WTC11 (cell line): ENCODE results near the gene NCKIPSD. TPM values are rescaled to one million over a fixed set of nuclear protein-coding genes. Genes with fewer than 3 reads are reported as not detected.

Source experiments
- ATF2 ChIP-seq: sonication (generic); formaldehyde crosslinking; IDR thresholded peaks from 2 replicates; pipeline ENCODE4 v1.8.1; 2022; ENCODE audit warnings: low read depth, missing genetic modification reagents, borderline replicate concordance
- HMGA2 ChIP-seq: fragments of 250-450 bp; sonication (Bioruptor Pico); IDR thresholded peaks from 2 replicates; pipeline ENCODE4 v1.4.0; 2021; ENCODE audit warnings: mild to moderate bottlenecking, moderate library complexity
- IRF2 ChIP-seq: sonication (generic); formaldehyde crosslinking; IDR thresholded peaks from 2 replicates; pipeline ENCODE4 v1.8.0; 2022; ENCODE audit warnings: low read depth, missing genetic modification reagents, borderline replicate concordance
- NFATC4 ChIP-seq: fragments of 250-450 bp; sonication (Bioruptor Pico); IDR thresholded peaks from 2 replicates; pipeline ENCODE4 v1.9.0; 2021; ENCODE audit warnings: mild to moderate bottlenecking
- OVOL2 ChIP-seq: fragments of 250-450 bp; sonication (Bioruptor Pico); IDR thresholded peaks from 2 replicates; pipeline ENCODE4 v1.9.0; 2021; ENCODE audit warnings: mild to moderate bottlenecking, borderline replicate concordance
- SMAD3 ChIP-seq: sonication (generic); formaldehyde crosslinking; IDR thresholded peaks from 2 replicates; pipeline ENCODE4 v1.8.0; 2022; ENCODE audit warnings: missing genetic modification reagents, mild to moderate bottlenecking, borderline replicate concordance
- SP1 ChIP-seq: sonication (generic); formaldehyde crosslinking; conservative IDR thresholded peaks from 2 replicates; pipeline ENCODE4 v1.8.1; 2022; ENCODE audit warnings: missing genetic modification reagents
- TP53 ChIP-seq: sonication (generic); formaldehyde crosslinking; IDR thresholded peaks from 2 replicates; pipeline ENCODE4 v1.8.1; 2023; ENCODE audit warnings: mild to moderate bottlenecking, missing genetic modification reagents
- USF1 ChIP-seq: sonication (generic); formaldehyde crosslinking; IDR thresholded peaks from 2 replicates; pipeline ENCODE4 v1.8.0; 2022; ENCODE audit warnings: mild to moderate bottlenecking, missing genetic modification reagents
- ZNF396 ChIP-seq: fragments of 250-450 bp; sonication (Bioruptor Pico); IDR thresholded peaks from 2 replicates; pipeline ENCODE4 v1.8.0; 2021; ENCODE audit warnings: mild to moderate bottlenecking, moderate library complexity, borderline replicate concordance
- ZNF423 ChIP-seq: fragments of 250-450 bp; sonication (Bioruptor Pico); IDR thresholded peaks from 2 replicates; pipeline ENCODE4 v2.1.2; 2022; ENCODE audit warnings: mild to moderate bottlenecking, moderate library complexity
- ZNF532 ChIP-seq: fragments of 250-450 bp; sonication (Bioruptor Pico); IDR thresholded peaks from 2 replicates; pipeline ENCODE4 v1.9.0; 2021; ENCODE audit warnings: mild to moderate bottlenecking, borderline replicate concordance
- total RNA-seq: library from RNA; stranded (reverse); gene quantifications from 3 replicates; pipeline ENCODE4 v1.2.3, GENCODE V29; 2021
- TF ChIP-seq, protein P1 (sequence below): sonication (generic); formaldehyde crosslinking; IDR thresholded peaks from 2 replicates; pipeline ENCODE4 v1.8.1; 2023; ENCODE audit warnings: mild to moderate bottlenecking, missing genetic modification reagents
- TF ChIP-seq, protein P2 (sequence below): fragments of 250-450 bp; sonication (Bioruptor Pico); conservative IDR thresholded peaks from 2 replicates; pipeline ENCODE4 v1.9.0; 2021; ENCODE audit warnings: mild to moderate bottlenecking
- TF ChIP-seq, protein P3 (sequence below): fragments of 250-450 bp; sonication (Bioruptor Pico); IDR thresholded peaks from 2 replicates; pipeline ENCODE4 v1.9.0; 2021; ENCODE audit warnings: mild to moderate bottlenecking
- TF ChIP-seq, protein P4 (sequence below): fragments of 250-450 bp; sonication (Bioruptor Pico); IDR thresholded peaks from 2 replicates; pipeline ENCODE4 v1.9.0; 2021; ENCODE audit warnings: moderate library complexity, mild to moderate bottlenecking, inconsistent platforms, borderline replicate concordance
- TF ChIP-seq, protein P5 (sequence below): fragments of 200-600 bp; IDR thresholded peaks from 2 replicates; pipeline ENCODE4 v1.8.0; 2022; ENCODE audit warnings: antibody characterized with exemption
- TF ChIP-seq, protein P6 (sequence below): sonication (generic); formaldehyde crosslinking; IDR thresholded peaks from 2 replicates; pipeline ENCODE4 v1.8.1; 2023; ENCODE audit warnings: mild to moderate bottlenecking, missing genetic modification reagents, moderate library complexity

Gene NCKIPSD
- total RNA-seq, 1 experiment from 2014 or later: 40.1 TPM

DNA sequence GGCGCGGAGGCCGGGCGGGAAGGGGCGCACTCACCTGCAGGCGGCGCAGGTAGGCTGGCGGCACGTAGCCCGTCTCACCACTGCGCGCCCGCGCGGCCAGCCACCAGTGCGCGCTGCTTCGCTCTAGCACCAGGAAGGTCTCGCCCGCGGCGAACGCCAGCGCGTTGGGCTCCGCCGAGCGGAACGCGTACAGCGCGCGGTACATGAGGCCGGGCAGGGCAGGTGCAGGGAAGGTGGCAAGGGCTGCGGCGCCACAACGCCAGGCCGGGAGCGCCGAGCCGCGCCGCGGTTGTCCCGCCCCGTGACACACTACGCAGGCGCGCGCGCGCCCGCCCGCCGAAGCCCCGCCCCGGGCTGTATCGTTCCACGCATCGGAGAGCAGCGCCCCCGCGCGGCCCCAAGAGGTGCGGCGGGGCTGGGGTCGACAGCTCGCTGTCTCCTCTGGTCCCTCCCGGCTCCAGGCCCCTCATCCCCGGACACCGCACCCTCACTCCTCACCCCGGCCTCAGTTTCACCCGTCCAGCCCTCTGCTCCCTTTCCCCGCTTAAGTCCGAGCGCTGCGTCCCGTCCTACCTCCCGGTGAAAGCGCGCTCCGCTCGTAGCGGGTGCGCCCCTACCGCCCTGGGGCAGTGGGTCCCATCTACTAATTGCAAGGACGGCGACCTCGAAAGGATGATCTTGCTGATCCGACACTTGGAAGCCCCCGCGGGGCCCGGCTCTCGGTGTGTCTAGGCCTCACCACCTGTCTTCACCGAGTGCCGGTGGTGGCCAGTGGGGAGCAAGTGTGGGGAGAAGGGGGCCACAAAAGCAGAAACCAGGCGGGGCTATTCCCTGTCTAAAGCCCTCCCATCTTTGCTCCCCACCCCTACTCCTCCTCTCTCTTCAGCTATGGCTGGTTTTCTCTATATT, at the start of gene NCKIPSD (continued):
- TF ChIP-seq, protein P1, sequence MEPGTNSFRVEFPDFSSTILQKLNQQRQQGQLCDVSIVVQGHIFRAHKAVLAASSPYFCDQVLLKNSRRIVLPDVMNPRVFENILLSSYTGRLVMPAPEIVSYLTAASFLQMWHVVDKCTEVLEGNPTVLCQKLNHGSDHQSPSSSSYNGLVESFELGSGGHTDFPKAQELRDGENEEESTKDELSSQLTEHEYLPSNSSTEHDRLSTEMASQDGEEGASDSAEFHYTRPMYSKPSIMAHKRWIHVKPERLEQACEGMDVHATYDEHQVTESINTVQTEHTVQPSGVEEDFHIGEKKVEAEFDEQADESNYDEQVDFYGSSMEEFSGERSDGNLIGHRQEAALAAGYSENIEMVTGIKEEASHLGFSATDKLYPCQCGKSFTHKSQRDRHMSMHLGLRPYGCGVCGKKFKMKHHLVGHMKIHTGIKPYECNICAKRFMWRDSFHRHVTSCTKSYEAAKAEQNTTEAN: no peak
- TF ChIP-seq OVOL2 (CRISPR knock-in tag): no peak
- peak; percentile 96 for TF ChIP-seq TP53 (CRISPR knock-in tag)
- TF ChIP-seq, protein P2, sequence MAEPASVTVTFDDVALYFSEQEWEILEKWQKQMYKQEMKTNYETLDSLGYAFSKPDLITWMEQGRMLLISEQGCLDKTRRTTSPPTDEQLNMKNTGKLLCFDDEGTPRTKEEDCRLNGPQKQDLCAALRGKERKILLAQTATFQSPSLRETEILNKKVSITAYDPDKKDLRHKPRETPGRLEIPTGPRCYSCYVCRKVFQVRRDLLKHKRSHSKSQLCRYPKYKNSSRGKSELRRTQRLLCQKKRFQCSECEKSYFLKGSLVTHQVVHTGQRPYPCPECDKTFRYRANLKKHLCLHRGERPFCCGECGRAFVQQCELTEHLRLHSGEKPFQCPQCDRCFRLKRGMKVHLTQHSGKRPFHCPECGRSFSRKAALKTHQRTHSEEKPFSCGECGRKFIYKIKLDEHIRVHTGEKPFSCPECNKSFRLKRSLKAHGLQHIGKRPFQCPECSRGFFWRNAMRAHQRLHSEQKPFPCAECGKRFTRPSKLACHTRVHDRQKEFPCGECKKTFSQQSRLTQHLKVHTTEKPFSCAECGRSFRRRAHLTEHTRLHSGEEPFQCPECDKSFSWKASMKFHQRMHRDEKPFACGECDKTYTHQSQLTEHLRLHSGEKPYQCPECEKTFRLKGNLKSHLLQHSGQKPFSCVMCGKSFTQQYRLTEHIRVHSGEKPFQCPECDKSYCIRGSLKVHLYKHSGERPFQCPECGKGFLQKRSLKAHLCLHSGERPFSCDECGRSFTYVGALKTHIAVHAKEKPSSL (CRISPR knock-in tag): no peak
- peak; percentile 65; the same call in 1 of the 2 replicates for TF ChIP-seq NFATC4 (CRISPR knock-in tag)
- TF ChIP-seq, protein P3, sequence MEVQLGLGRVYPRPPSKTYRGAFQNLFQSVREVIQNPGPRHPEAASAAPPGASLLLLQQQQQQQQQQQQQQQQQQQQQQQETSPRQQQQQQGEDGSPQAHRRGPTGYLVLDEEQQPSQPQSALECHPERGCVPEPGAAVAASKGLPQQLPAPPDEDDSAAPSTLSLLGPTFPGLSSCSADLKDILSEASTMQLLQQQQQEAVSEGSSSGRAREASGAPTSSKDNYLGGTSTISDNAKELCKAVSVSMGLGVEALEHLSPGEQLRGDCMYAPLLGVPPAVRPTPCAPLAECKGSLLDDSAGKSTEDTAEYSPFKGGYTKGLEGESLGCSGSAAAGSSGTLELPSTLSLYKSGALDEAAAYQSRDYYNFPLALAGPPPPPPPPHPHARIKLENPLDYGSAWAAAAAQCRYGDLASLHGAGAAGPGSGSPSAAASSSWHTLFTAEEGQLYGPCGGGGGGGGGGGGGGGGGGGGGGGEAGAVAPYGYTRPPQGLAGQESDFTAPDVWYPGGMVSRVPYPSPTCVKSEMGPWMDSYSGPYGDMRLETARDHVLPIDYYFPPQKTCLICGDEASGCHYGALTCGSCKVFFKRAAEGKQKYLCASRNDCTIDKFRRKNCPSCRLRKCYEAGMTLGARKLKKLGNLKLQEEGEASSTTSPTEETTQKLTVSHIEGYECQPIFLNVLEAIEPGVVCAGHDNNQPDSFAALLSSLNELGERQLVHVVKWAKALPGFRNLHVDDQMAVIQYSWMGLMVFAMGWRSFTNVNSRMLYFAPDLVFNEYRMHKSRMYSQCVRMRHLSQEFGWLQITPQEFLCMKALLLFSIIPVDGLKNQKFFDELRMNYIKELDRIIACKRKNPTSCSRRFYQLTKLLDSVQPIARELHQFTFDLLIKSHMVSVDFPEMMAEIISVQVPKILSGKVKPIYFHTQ: no peak
- TF ChIP-seq, protein P4, sequence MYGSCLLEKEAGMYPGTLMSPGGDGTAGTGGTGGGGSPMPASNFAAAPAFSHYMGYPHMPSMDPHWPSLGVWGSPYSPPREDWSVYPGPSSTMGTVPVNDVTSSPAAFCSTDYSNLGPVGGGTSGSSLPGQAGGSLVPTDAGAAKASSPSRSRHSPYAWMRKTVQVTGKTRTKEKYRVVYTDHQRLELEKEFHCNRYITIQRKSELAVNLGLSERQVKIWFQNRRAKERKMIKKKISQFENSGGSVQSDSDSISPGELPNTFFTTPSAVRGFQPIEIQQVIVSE: no peak
- peak; percentile 60; the same call in 1 of the 2 replicates for TF ChIP-seq USF1 (CRISPR knock-in tag)
- TF ChIP-seq ZNF423: no peak
- TF ChIP-seq SMAD3 (CRISPR knock-in tag): no peak
- no peak for TF ChIP-seq ZNF532 (CRISPR knock-in tag)
- TF ChIP-seq, protein P5, sequence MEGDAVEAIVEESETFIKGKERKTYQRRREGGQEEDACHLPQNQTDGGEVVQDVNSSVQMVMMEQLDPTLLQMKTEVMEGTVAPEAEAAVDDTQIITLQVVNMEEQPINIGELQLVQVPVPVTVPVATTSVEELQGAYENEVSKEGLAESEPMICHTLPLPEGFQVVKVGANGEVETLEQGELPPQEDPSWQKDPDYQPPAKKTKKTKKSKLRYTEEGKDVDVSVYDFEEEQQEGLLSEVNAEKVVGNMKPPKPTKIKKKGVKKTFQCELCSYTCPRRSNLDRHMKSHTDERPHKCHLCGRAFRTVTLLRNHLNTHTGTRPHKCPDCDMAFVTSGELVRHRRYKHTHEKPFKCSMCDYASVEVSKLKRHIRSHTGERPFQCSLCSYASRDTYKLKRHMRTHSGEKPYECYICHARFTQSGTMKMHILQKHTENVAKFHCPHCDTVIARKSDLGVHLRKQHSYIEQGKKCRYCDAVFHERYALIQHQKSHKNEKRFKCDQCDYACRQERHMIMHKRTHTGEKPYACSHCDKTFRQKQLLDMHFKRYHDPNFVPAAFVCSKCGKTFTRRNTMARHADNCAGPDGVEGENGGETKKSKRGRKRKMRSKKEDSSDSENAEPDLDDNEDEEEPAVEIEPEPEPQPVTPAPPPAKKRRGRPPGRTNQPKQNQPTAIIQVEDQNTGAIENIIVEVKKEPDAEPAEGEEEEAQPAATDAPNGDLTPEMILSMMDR: peak; percentile 82
- no peak for TF ChIP-seq ZNF396 (CRISPR knock-in tag)
- no peak for TF ChIP-seq IRF2
- TF ChIP-seq, protein P6, sequence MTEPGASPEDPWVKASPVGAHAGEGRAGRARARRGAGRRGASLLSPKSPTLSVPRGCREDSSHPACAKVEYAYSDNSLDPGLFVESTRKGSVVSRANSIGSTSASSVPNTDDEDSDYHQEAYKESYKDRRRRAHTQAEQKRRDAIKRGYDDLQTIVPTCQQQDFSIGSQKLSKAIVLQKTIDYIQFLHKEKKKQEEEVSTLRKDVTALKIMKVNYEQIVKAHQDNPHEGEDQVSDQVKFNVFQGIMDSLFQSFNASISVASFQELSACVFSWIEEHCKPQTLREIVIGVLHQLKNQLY (CRISPR knock-in tag): no peak
- no peak for TF ChIP-seq ATF2
- no peak for TF ChIP-seq HMGA2 (CRISPR knock-in tag)
- peak; percentile 93 for TF ChIP-seq SP1 (CRISPR knock-in tag)
